GM21515 (cell line): Measurements from ENCODE around the gene DBNDD2.

ENCODE experiments used
- ATAC-seq: cut with Tn5 transposase; IDR thresholded peaks from one replicate; pipeline ENCODE4 v1.9.1; 2021; ENCODE audit not compliant: unreplicated experiment

Gene DBNDD2

GRCh38 chr20:45407783-45408645, at the start of gene DBNDD2:
TSS of gene DBNDD2 (plus strand) at chr20:45408289. CDS start at chr20:45408468, 179 bp downstream.
- ATAC-seq, result no peak

- no peak for ATAC-seq
Observed at GRCh38 chr20:45359069-45359405, 49.1 kb upstream of the DBNDD2 start.

GRCh38 chr20:45359406-45360148, 48.5 kb upstream of the DBNDD2 start:
- no peak for ATAC-seq

GRCh38 chr20:45361793-45362192, 46.3 kb upstream of the DBNDD2 start:
- no peak for ATAC-seq

GRCh38 chr20:45362804-45363610, 45.1 kb upstream of the DBNDD2 start, which contains the start of gene SYS1:
TSS of gene SYS1 (plus strand) at chr20:45363156. CDS start at chr20:45363532, 376 bp downstream.
- ATAC-seq, result peak; percentile 84

- ATAC-seq, result no peak
Observed at GRCh38 chr20:45363611-45364492, 44.2 kb upstream of the DBNDD2 start.

- ATAC-seq, result no peak
Observed at GRCh38 chr20:45365444-45365970, 42.6 kb upstream of the DBNDD2 start.

- ATAC-seq, result no peak
Observed at GRCh38 chr20:45366192-45366591, 41.9 kb upstream of the DBNDD2 start.

GRCh38 chr20:45366631-45367030, 41.5 kb upstream of the DBNDD2 start:
- no peak for ATAC-seq

GRCh38 chr20:45367126-45367525, 41.0 kb upstream of the DBNDD2 start:
- no peak for ATAC-seq

- peak; percentile 80 for ATAC-seq
Observed at GRCh38 chr20:45368221-45368980, 39.7 kb upstream of the DBNDD2 start.

- no peak for ATAC-seq
Observed at GRCh38 chr20:45370571-45371160, 37.4 kb upstream of the DBNDD2 start.

- ATAC-seq, result no peak
Observed at GRCh38 chr20:45372241-45372640, 35.8 kb upstream of the DBNDD2 start.

GRCh38 chr20:45372646-45373352, 35.3 kb upstream of the DBNDD2 start:
- no peak for ATAC-seq

- peak; percentile 55 for ATAC-seq
Observed at GRCh38 chr20:45373353-45374100, 34.6 kb upstream of the DBNDD2 start.

GRCh38 chr20:45374101-45374467, 34.0 kb upstream of the DBNDD2 start:
- ATAC-seq, result no peak

GRCh38 chr20:45374966-45375365, 33.1 kb upstream of the DBNDD2 start:
- ATAC-seq, result no peak

GRCh38 chr20:45377269-45377668, 30.8 kb upstream of the DBNDD2 start:
- ATAC-seq, result no peak
